ENCODE data around the gene SLITRK5. TPM values are rescaled to one million over a fixed set of nuclear protein-coding genes. Genes with fewer than 3 reads are reported as not detected.

The SLITRK5 gene, protein sequence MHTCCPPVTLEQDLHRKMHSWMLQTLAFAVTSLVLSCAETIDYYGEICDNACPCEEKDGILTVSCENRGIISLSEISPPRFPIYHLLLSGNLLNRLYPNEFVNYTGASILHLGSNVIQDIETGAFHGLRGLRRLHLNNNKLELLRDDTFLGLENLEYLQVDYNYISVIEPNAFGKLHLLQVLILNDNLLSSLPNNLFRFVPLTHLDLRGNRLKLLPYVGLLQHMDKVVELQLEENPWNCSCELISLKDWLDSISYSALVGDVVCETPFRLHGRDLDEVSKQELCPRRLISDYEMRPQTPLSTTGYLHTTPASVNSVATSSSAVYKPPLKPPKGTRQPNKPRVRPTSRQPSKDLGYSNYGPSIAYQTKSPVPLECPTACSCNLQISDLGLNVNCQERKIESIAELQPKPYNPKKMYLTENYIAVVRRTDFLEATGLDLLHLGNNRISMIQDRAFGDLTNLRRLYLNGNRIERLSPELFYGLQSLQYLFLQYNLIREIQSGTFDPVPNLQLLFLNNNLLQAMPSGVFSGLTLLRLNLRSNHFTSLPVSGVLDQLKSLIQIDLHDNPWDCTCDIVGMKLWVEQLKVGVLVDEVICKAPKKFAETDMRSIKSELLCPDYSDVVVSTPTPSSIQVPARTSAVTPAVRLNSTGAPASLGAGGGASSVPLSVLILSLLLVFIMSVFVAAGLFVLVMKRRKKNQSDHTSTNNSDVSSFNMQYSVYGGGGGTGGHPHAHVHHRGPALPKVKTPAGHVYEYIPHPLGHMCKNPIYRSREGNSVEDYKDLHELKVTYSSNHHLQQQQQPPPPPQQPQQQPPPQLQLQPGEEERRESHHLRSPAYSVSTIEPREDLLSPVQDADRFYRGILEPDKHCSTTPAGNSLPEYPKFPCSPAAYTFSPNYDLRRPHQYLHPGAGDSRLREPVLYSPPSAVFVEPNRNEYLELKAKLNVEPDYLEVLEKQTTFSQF
- 1.5 and 1.9 TPM in 2 replicates for total RNA-seq (ENCODE audit: low replicate concordance)

DNA sequence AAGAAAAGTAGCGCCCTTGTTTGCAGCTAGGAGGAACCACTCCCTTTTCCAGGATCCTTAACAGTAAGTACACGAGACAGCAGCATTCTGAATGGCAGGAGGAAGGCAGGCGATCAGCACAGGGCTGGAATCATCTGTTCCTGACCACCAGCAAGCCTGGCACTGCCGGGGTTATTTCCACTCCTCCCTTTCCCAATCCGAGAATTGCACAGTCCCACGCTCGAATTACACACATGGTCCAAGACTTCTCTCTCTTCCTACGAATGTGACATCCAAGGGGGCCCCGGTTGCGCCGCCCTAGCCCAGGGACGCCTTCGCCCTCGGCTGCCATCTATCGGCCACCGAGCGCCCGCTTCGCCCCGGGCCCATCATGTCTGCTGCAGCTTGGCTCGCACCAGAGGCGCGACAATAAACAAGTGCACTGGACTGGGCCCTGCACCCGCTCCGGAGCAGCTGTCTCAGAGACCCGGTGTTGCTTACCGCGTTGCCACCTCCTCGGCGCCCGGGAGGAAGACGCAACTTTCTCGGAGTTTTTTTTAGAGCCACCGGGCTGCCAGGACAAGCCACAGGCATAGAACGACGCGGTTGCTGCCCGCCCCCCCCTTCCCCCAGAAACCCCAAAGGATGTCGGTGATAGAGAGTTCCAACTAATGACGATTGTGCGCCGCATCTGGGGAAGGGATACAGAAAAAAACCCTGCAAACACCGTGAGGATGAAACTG is at the start of gene SLITRK5:
Gene SLITRK5 (plus strand): TSS at position 341 of the 722 bp plus-strand sequence. CDS start 4,018 bp downstream, outside the sequence.
- Mint-ChIP-seq H3K27ac (peak within 1 kb of the TSS; percentile 92), H3K9me3 (peaks cover 3% of the 10 kb centered on the region), H3K4me1 (peaks cover 15% of the 10 kb centered on the region), H3K36me3 (peaks cover 11% of the 10 kb centered on the region), H3K4me3 (peak within 1 kb of the TSS; percentile 98), H3K27me3 (ENCODE audit: insufficient read depth, low read depth) (peaks cover 12% of the 10 kb centered on the region)
- H3K27me3 ChIP-seq = peaks cover 62% of the 10 kb centered on the region
- peaks cover 9% of the 10 kb centered on the region for H3K4me1 ChIP-seq
- no peak within 1 kb of the TSS for H3K9ac ChIP-seq
- H3F3A ChIP-seq (ENCODE audit: low read depth) = peaks cover 23% of the 10 kb centered on the region
- no peaks in the 10 kb centered on the region for H3K36me3 ChIP-seq
- DNase-seq (ENCODE audit: low spot score) = peak; percentile 90
- H3K4me2 ChIP-seq = peak within 1 kb of the TSS; percentile 76
- H3K9me3 ChIP-seq (ENCODE audit: low read depth) = no peaks in the 10 kb centered on the region
- no peak within 1 kb of the TSS for H3K27ac ChIP-seq
- TF ChIP-seq, protein P1, sequence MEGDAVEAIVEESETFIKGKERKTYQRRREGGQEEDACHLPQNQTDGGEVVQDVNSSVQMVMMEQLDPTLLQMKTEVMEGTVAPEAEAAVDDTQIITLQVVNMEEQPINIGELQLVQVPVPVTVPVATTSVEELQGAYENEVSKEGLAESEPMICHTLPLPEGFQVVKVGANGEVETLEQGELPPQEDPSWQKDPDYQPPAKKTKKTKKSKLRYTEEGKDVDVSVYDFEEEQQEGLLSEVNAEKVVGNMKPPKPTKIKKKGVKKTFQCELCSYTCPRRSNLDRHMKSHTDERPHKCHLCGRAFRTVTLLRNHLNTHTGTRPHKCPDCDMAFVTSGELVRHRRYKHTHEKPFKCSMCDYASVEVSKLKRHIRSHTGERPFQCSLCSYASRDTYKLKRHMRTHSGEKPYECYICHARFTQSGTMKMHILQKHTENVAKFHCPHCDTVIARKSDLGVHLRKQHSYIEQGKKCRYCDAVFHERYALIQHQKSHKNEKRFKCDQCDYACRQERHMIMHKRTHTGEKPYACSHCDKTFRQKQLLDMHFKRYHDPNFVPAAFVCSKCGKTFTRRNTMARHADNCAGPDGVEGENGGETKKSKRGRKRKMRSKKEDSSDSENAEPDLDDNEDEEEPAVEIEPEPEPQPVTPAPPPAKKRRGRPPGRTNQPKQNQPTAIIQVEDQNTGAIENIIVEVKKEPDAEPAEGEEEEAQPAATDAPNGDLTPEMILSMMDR (IDR thresholded peaks at IDR 0.05) = peak; percentile 82
- TF ChIP-seq EZH2 (IDR thresholded peaks at IDR 0.05) = peak; percentile 63
- TF ChIP-seq EZH2phosphoT487 (IDR thresholded peaks at IDR 0.05) = peak; percentile 41
- H3K79me2 ChIP-seq (ENCODE audit: low read depth) = no peaks in the 10 kb centered on the region
- H2AFZ ChIP-seq (replicated peaks) = peak within 1 kb of the TSS; percentile 94
- peak within 1 kb of the TSS; percentile 61 for H3K4me3 ChIP-seq
- H4K20me1 ChIP-seq (ENCODE audit: low read depth) = peaks cover 27% of the 10 kb centered on the region

DNA sequence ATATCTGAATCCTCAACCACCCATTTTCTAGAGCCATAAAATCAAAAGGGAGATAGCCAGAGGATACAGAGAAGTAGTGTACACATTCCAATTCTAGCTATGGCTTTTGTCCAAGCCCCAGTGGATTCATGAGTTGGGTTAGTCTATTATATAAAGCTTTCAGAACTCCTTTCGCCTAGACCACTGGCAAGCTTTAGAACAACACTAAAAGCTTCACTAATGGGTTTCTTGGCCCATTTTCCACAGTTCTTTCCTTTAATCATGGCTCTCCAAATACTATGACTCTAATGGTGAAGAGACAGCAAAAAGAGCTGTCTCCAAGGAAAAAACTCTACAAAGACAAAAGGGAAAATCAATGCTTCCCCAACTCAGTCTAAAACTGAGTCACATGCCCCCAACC is 48.2 kb upstream of the SLITRK5 start:
- H3K4me3 ChIP-seq = no peak overlapping the region
- H3K9ac ChIP-seq = no peak overlapping the region
- no peaks in the 10 kb centered on the region for H3K36me3 Mint-ChIP-seq
- no peak for DNase-seq (ENCODE audit: low spot score)
- no peaks in the 10 kb centered on the region for H3K27me3 Mint-ChIP-seq (ENCODE audit: insufficient read depth, low read depth)
- no peak overlapping the region for H3K27ac Mint-ChIP-seq
- H3K27me3 ChIP-seq = no peaks in the 10 kb centered on the region
- no peaks in the 10 kb centered on the region for H3K36me3 ChIP-seq
- no peaks in the 10 kb centered on the region for H3K79me2 ChIP-seq (ENCODE audit: low read depth)
- no peaks in the 10 kb centered on the region for H3F3A ChIP-seq (ENCODE audit: low read depth)
- no peak overlapping the region for H3K27ac ChIP-seq
- H3K4me1 Mint-ChIP-seq = no peaks in the 10 kb centered on the region
- no peaks in the 10 kb centered on the region for H3K9me3 Mint-ChIP-seq
- no peak overlapping the region for H3K4me2 ChIP-seq
- no peak overlapping the region for H2AFZ ChIP-seq (replicated peaks)
- no peaks in the 10 kb centered on the region for H3K4me1 ChIP-seq
- H3K9me3 ChIP-seq (ENCODE audit: low read depth) = no peaks in the 10 kb centered on the region
- H4K20me1 ChIP-seq (ENCODE audit: low read depth) = no peaks in the 10 kb centered on the region
- no peak overlapping the region for H3K4me3 Mint-ChIP-seq
- TF ChIP-seq, protein P1 (IDR thresholded peaks at IDR 0.05) = no peak
- TF ChIP-seq EZH2phosphoT487 (IDR thresholded peaks at IDR 0.05) (no peak), EZH2 (IDR thresholded peaks at IDR 0.05) (no peak)

DNA sequence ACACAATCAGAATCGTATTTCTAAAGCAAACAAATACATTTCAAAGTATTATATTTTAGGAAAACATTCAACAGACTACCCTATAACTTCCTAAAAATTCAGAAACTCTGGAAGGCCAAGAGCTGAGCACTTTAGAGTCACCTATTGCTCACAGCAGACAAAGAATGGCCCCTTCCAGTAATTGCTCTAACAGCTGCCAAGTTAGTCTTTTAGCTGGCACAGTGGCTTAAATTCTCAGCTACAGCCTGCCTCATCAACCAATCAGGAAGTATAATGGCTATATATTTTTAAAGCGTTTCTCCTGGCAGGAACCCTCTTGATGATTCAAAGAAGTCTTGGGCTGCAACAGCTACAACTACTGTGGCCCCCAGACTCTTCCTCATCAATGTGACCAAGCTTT is 14.9 kb upstream of the SLITRK5 start:
- no peaks in the 10 kb centered on the region for H4K20me1 ChIP-seq (ENCODE audit: low read depth)
- TF ChIP-seq, protein P1 (IDR thresholded peaks at IDR 0.05) = no peak
- TF ChIP-seq EZH2phosphoT487 (IDR thresholded peaks at IDR 0.05) (no peak), EZH2 (IDR thresholded peaks at IDR 0.05) (no peak)
- peak; percentile 20 for DNase-seq (ENCODE audit: low spot score)

More for the DNA sequence above, 14.9 kb upstream of the SLITRK5 start:
- Histone ChIP-seq H3K79me2 (ENCODE audit: low read depth) (no peaks in the 10 kb centered on the region), H3K9me3 (ENCODE audit: low read depth) (no peaks in the 10 kb centered on the region), H3K4me2 (no peak overlapping the region), H3K4me3 (no peak overlapping the region), H3K36me3 (no peaks in the 10 kb centered on the region), H3K4me1 (no peaks in the 10 kb centered on the region), H3K27me3 (no peaks in the 10 kb centered on the region), H2AFZ (replicated peaks) (no peak overlapping the region), H3K9ac (no peak overlapping the region), H3F3A (ENCODE audit: low read depth) (no peaks in the 10 kb centered on the region), H3K27ac (no peak overlapping the region)
- peaks cover 2% of the 10 kb centered on the region for H3K4me1 Mint-ChIP-seq
- no peaks in the 10 kb centered on the region for H3K27me3 Mint-ChIP-seq (ENCODE audit: insufficient read depth, low read depth)
- no peaks in the 10 kb centered on the region for H3K9me3 Mint-ChIP-seq
- H3K27ac Mint-ChIP-seq = no peak overlapping the region
- H3K36me3 Mint-ChIP-seq = no peaks in the 10 kb centered on the region
- no peak overlapping the region for H3K4me3 Mint-ChIP-seq

Data from neural progenitor cell (in vitro differentiated cells).